ENCODE data around the gene PTHLH. TPM values are rescaled to one million over a fixed set of nuclear protein-coding genes. Genes with fewer than 3 reads are reported as not detected.

PTHLH gene
- polyA plus RNA-seq, 1 of the 3 experiments (the other 2 are of a cell fraction), result 29.0 TPM

GRCh38 chr12:27915021-27915420, 57.5 kb downstream of the PTHLH start:
- POLR2A ChIA-PET, result no interaction called here
- CTCF ChIA-PET, result interaction anchor here (1.1 kb wide), 1 partner anchor 26 kb away, joined by 3 read pairs; no protein-coding TSS in a partner anchor
- DNase-seq, result no peak
- no peak for TF ChIP-seq REST (IDR thresholded peaks at IDR 0.05; ENCODE audit: low read depth, low read length)
- TF ChIP-seq PBX3 (IDR thresholded peaks at IDR 0.05), result no peak
- no peak for TF ChIP-seq MXI1 (IDR thresholded peaks at IDR 0.05; ENCODE audit: low read depth, low read length)
- H3K4me3 ChIP-seq (ENCODE audit: low read depth in 2 of 2, low read length in 1 of 2), result no peak overlapping the region
- no peaks in the 10 kb centered on the region for H3K36me3 ChIP-seq (replicated peaks in 1 of 2; ENCODE audit: control insufficient read depth in 1 of 2, insufficient read depth in 2 of 2, low read length in 1 of 2)
- H3F3A ChIP-seq (replicated peaks; ENCODE audit: insufficient read depth), result no peaks in the 10 kb centered on the region
- H3K9me2 ChIP-seq, result no peaks in the 10 kb centered on the region
- H4K20me1 ChIP-seq (ENCODE audit: insufficient read depth), result no peaks in the 10 kb centered on the region
- H3K4me2 ChIP-seq, result no peak overlapping the region
- H3K9me3 ChIP-seq, result no peaks in the 10 kb centered on the region
- H3K4me1 ChIP-seq (ENCODE audit: control insufficient read depth in 1 of 2, insufficient read depth in 2 of 2, low read depth in 1 of 2, low read length in 1 of 2), result no peaks in the 10 kb centered on the region
- WGBS (ENCODE audit: low lambda C conversion rate), result 32% methylated on average over 3 of the region's 3 CpGs
- H3K27ac ChIP-seq (ENCODE audit: low read depth in 2 of 2, low read length in 1 of 2), result no peak overlapping the region
- H3K9ac ChIP-seq, result no peak overlapping the region
- H3K27me3 ChIP-seq (ENCODE audit: insufficient read depth), result no peaks in the 10 kb centered on the region
- no peak overlapping the region for H2AFZ ChIP-seq (ENCODE audit: low read depth)
- no peaks in the 10 kb centered on the region for H3K79me2 ChIP-seq (ENCODE audit: insufficient read depth)

- Histone ChIP-seq H3K9ac (no peak overlapping the region), H3K79me2 (ENCODE audit: insufficient read depth) (no peaks in the 10 kb centered on the region), H3F3A (replicated peaks; ENCODE audit: insufficient read depth) (no peaks in the 10 kb centered on the region), H3K27me3 (ENCODE audit: insufficient read depth) (no peaks in the 10 kb centered on the region), H3K9me3 (no peaks in the 10 kb centered on the region), H3K36me3 (replicated peaks in 1 of 2; ENCODE audit: control insufficient read depth in 1 of 2, insufficient read depth in 2 of 2, low read length in 1 of 2) (no peaks in the 10 kb centered on the region), H3K4me1 (ENCODE audit: control insufficient read depth in 1 of 2, insufficient read depth in 2 of 2, low read depth in 1 of 2, low read length in 1 of 2) (no peaks in the 10 kb centered on the region), H4K20me1 (ENCODE audit: insufficient read depth) (no peaks in the 10 kb centered on the region), H3K27ac (ENCODE audit: low read depth in 2 of 2, low read length in 1 of 2) (no peak overlapping the region), H2AFZ (ENCODE audit: low read depth) (no peak overlapping the region), H3K9me2 (no peaks in the 10 kb centered on the region), H3K4me2 (no peak overlapping the region), H3K4me3 (ENCODE audit: low read depth in 2 of 2, low read length in 1 of 2) (no peak overlapping the region)
- no peak for DNase-seq
- CTCF ChIA-PET, result interaction anchor here (0.6 to 1.1 kb wide), 3 partner anchors 11 to 280 kb away, joined by 3 to 5 read pairs (median 3); no protein-coding TSS in a partner anchor
- no peak for TF ChIP-seq FOXM1 (IDR thresholded peaks at IDR 0.05; ENCODE audit: low read depth)
- TF ChIP-seq PBX3 (IDR thresholded peaks at IDR 0.05), result no peak
- no peak for TF ChIP-seq CHD2 (IDR thresholded peaks at IDR 0.05; ENCODE audit: low read length, partially characterized antibody)
- TF ChIP-seq SMC3 (IDR thresholded peaks at IDR 0.05; ENCODE audit: low read depth, low read length), result no peak
- TF ChIP-seq NRF1 (IDR thresholded peaks at IDR 0.05; ENCODE audit: low read depth, low read length), result no peak
- TF ChIP-seq CTCF (IDR thresholded peaks at IDR 0.05), result no peak
- no peak for TF ChIP-seq MEF2A (IDR thresholded peaks at IDR 0.05; ENCODE audit: borderline replicate concordance, low read depth)
- no peak for TF ChIP-seq RCOR1 (IDR thresholded peaks at IDR 0.05; ENCODE audit: low read length)
- TF ChIP-seq MXI1 (IDR thresholded peaks at IDR 0.05; ENCODE audit: low read depth, low read length), result no peak
- no peak for TF ChIP-seq IRF3 (IDR thresholded peaks at IDR 0.05; ENCODE audit: low read depth, low read length)
- TF ChIP-seq MAX (IDR thresholded peaks at IDR 0.05; ENCODE audit: low read depth), result no peak
- no peak for TF ChIP-seq RFX5 (IDR thresholded peaks at IDR 0.05; ENCODE audit: low read length)
- WGBS (ENCODE audit: low lambda C conversion rate), result 72% methylated on average over 4 of the region's 4 CpGs
- POLR2A ChIA-PET, result no interaction called here
Measured at GRCh38 chr12:27913999-27914614, 58.4 kb downstream of the PTHLH start.

Measured in SK-N-SH (cell line).